Transverse colon (tissue), 4 donors: ENCODE measurements around the gene CD72.

Experiments
- CTCF ChIP-seq, 5 experiments: fragments of 200-600 bp in 3 of 5; fragments of 450-650 bp in 2 of 5; sonication (generic) in 3 of 5; IDR thresholded peaks; 1 replicate in 2 of 5; 2 replicates in 3 of 5; pipeline ENCODE4 v1.5.1; 2016 to 2017; ENCODE audit warnings: antibody characterized with exemption in 5 of 5, inconsistent platforms in 3 of 5, mild to moderate bottlenecking in 2 of 5, moderate library complexity in 1 of 5
- EP300 ChIP-seq: sonication (generic); formaldehyde crosslinking; IDR thresholded peaks from one replicate; pipeline ENCODE4 v1.6.1; 2017; ENCODE audit warnings: antibody characterized with exemption, low read depth
- POLR2A ChIP-seq: fragments of 450-650 bp; IDR thresholded peaks from one replicate; pipeline ENCODE4 v1.6.1; 2016; ENCODE audit warnings: antibody characterized with exemption, mild to moderate bottlenecking, moderate library complexity
- POLR2AphosphoS5 ChIP-seq, 3 donors: sonication (generic); formaldehyde crosslinking; IDR thresholded peaks; one replicate each; pipeline ENCODE4 v1.6.1; 2016; ENCODE audit warnings: antibody characterized with exemption in 3 of 3

DNA sequence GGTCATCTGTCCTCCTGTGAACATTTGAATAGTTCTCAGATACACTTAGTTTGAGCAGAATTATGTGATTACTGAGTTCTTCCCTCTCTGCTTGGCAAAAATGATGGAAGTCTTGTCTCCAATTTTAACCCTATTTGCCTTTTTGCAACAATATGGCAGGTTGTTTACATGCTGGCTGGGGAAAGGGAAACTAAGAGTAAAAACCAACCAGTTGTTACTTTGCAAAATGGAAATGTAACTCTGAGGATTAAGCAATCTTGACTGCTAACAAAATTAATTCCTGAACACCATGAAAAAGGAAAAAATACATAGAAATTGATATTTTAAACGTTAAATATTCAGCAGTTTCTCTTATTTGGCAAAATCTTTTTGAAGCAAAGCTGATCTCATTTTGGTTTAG lies 21.4 kb upstream of the CD72 start:
- TF ChIP-seq CTCF (IDR thresholded peaks at IDR 0.05) (no peak), POLR2A (no peak), EP300 (no peak), POLR2AphosphoS5 (IDR thresholded peaks at IDR 0.05) (no peak)
